GM12801 (cell line): ENCODE results near the gene FBXO42.

Experiments used
- TF ChIP-seq, protein P1 (sequence below): IDR thresholded peaks from one replicate; pipeline ENCODE4 v1.5.1; 2011; ENCODE audit warnings: control low read depth; ENCODE audit not compliant: insufficient read length; ENCODE audit errors: extremely low read depth

Gene FBXO42

GRCh38 chr1:16203550-16203949, 148.7 kb downstream of the FBXO42 start:
- TF ChIP-seq, protein P1, sequence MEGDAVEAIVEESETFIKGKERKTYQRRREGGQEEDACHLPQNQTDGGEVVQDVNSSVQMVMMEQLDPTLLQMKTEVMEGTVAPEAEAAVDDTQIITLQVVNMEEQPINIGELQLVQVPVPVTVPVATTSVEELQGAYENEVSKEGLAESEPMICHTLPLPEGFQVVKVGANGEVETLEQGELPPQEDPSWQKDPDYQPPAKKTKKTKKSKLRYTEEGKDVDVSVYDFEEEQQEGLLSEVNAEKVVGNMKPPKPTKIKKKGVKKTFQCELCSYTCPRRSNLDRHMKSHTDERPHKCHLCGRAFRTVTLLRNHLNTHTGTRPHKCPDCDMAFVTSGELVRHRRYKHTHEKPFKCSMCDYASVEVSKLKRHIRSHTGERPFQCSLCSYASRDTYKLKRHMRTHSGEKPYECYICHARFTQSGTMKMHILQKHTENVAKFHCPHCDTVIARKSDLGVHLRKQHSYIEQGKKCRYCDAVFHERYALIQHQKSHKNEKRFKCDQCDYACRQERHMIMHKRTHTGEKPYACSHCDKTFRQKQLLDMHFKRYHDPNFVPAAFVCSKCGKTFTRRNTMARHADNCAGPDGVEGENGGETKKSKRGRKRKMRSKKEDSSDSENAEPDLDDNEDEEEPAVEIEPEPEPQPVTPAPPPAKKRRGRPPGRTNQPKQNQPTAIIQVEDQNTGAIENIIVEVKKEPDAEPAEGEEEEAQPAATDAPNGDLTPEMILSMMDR: no peak

DNA sequence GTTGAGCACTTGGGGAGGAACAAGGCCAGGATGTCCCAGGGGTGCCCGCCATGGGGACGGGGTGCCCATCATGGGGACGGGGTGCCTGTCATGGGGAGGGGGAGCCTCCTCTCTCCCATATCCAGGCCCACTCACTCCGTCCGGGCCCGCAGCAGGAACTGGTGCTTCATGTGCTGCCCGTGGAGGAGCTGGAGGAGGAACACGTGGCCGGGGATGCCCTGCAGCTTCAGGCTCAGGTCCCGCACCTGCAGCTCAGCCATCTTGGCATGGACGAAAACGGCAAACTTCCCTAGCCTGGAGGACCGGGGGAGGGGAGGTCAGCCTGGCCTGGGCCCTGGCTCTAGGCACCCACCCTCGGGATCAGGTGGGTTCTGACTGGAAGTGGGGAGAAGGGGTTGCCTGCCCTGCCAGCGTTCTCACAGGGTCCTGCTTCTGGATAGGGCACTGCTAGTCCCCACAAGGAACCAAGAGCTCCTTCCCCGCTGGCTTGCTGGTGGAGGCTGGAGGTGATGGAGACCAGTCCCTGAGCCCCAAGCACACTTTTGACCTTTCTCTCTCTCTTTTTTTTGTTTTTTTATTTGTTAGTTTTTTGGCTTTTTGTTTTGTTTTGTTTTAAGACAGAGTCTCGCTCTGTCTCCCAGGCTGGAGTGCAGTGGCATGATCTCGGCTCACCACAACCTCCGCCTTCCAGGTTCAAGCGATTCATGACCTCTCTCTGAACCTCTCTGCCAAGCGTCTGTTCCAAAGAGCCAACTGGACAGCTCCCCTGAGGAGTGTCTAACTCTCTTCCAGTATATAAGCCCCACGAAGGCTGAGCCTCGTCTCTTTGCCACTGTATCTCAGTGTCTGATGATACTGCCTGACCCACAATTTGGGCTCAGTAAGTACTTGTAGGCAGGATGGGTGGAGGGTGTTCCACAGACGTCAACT, 149.7 kb downstream of the FBXO42 start:
- TF ChIP-seq, protein P1: no peak

DNA sequence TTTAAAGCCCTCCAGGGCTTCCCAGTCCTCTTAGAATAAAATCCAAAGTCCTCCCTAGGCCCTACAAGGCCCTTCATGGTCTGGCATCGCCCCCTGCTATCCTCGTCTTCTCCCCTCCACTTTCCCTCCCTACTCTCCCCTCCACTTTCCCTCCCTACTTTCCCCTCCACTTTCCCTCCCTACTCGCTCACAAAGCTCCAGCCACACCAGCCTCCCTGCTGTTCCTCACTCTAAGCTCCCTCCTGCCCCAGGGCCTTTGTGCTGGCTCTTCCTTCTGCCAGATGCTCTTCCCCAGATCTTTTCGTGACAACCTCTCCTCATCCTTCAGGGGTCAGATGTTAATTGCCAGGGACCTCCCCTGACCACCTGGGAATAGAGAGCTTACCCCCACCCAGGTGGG, 152.6 kb downstream of the FBXO42 start:
- TF ChIP-seq, protein P1: no peak

DNA sequence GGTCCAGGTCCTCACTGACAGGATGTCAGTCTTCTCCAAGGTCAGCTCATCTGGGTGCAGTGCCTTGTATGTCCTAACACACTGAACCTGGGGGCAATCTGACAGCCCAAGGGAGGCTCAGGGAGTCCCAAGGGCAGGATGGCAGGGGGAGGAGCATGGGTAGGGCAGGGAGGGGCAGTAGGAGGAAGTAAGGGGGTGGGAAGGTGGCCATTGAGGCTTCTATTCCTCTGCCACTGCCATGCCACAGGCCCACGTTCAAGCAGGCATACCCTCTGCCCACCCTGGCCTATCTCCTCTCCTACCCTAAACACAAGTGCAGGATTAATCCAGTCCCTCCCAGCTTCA, 153.2 kb downstream of the FBXO42 start:
- TF ChIP-seq, protein P1: no peak

DNA sequence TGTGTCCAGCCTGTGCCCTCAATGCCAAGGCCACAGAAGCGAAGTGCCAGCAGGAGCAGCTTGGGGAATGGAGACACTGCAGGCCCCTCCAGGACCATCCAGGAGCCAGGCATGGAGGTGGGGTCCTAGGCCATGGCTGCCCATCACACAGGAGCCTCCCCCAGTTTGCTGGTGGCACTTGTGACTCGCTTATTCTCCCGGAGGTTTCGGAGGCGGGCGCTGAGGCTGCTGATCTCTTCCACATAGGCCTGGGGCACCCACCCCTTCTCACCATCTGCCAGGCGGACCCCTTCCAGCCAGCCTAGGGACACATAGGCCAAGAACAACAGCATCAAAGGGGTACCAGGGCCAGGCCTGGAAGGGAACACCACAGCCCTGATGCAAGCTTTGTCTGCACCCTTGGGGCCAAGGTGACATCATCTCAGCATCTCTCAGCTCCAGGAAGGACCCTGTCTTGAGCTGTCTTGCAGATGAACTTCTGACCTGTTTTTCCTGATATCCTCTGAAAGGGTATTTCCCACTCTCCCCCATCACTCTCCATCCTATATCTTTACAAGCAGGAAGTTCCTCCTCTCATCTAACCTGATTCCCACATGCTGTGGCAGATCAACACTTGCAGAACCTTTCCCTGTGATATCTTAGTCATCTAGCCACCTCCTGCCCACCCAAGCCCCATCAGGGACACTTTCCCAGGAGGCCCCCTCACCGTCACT, 153.7 kb downstream of the FBXO42 start:
- TF ChIP-seq, protein P1: no peak

DNA sequence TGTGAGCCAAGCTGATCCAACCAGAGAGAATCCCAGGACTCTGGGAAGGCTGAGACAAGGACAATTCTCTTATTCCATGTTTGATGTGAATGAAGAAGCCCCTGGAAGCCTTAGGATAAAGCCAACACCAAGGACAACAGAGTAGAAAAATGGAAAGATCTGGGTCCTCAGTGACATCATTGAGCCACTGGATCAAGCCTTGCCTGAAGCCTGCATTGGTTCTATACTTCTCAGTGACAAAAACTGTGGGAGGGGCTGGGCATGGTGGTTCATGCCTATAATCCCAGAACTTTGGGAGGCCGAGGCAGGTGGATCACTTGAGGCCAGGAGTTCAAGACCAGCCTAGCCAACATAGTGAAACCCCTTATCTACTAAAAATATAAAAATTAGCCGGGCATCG, 155.4 kb downstream of the FBXO42 start:
- TF ChIP-seq, protein P1: no peak
